CD4-positive, alpha-beta T cell (primary cell): Measurements from ENCODE around the gene CDHR5. TPM values are rescaled to one million over a fixed set of nuclear protein-coding genes. Genes with fewer than 3 reads are reported as not detected.

ENCODE experiments used
- ATAC-seq: fragments of 200-7000 bp; cut with Tn5 transposase; one replicate; pipeline ENCODE4 v1.10.0; 2022; ENCODE audit warnings: mild to moderate bottlenecking; ENCODE audit not compliant: poor library complexity
- CTCF ChIA-PET: fragments of 350-600 bp; sonication (Branson Sonifier 250); formaldehyde crosslinking; loops from one replicate; lab custom pipeline; 2021; ENCODE audit warnings: antibody characterized with exemption, inconsistent platforms; lab: Charles Lee
- POLR2A ChIA-PET: fragments of 350-600 bp; sonication (Branson Sonifier 250); formaldehyde crosslinking; loops from one replicate; lab custom pipeline; 2021; ENCODE audit warnings: antibody characterized with exemption, inconsistent platforms; lab: Charles Lee
- DNase-seq, 14 experiments: peaks; one replicate each; pipeline ENCODE4 v3.0.0-alpha.2; 2013 to 2020; ENCODE audit warnings: mixed read lengths in 2 of 14
- H3K27ac ChIP-seq, 2 donors: one replicate each; pipeline versions ENCODE4 v1.5.1 to v1.7.0; 2013; ENCODE audit warnings: low read length in 2 of 2, low read depth in 1 of 2, mild to moderate bottlenecking in 1 of 2
- H3K27me3 ChIP-seq, 2 experiments: 1 replicate in 1 of 2; 2 replicates in 1 of 2; pipeline versions ENCODE4 v1.6.1 to v1.7.0; 2013; ENCODE audit warnings: low read length in 2 of 2, control low read depth in 1 of 2, mild to moderate bottlenecking in 1 of 2, moderate library complexity in 1 of 2; ENCODE audit not compliant: insufficient read depth in 2 of 2, control insufficient read depth in 1 of 2
- H3K36me3 ChIP-seq: one replicate; pipeline ENCODE4 v1.6.1; 2013; ENCODE audit warnings: low read length, control low read depth; ENCODE audit not compliant: insufficient read depth
- H3K4me1 ChIP-seq: one replicate; pipeline ENCODE4 v1.6.1; 2013; ENCODE audit warnings: low read length, control low read depth; ENCODE audit not compliant: insufficient read depth
- H3K4me3 ChIP-seq: one replicate; pipeline ENCODE4 v1.5.1; 2013; ENCODE audit warnings: mild to moderate bottlenecking, low read length, moderate library complexity
- H3K9me3 ChIP-seq, 2 experiments: 1 replicate in 1 of 2; 2 replicates in 1 of 2; pipeline versions ENCODE4 v1.6.1 to v1.7.0; 2013; ENCODE audit warnings: low read length in 2 of 2, mild to moderate bottlenecking in 2 of 2, control low read depth in 1 of 2, moderate library complexity in 1 of 2; ENCODE audit not compliant: control insufficient read depth in 1 of 2, insufficient read depth in 1 of 2
- H3K27ac Mint-ChIP-seq: one replicate; pipeline ENCODE4 v1.8.0; 2020; ENCODE audit warnings: mixed read lengths
- H3K27me3 Mint-ChIP-seq: one replicate; pipeline ENCODE4 v1.8.0; 2021; ENCODE audit warnings: mixed read lengths
- H3K36me3 Mint-ChIP-seq: one replicate; pipeline ENCODE4 v1.8.0; 2021; ENCODE audit warnings: low read depth, mixed read lengths
- H3K4me1 Mint-ChIP-seq: one replicate; pipeline ENCODE4 v1.8.0; 2021; ENCODE audit warnings: low read depth, mixed read lengths
- H3K4me3 Mint-ChIP-seq: one replicate; pipeline ENCODE4 v1.8.0; 2020; ENCODE audit warnings: mild to moderate bottlenecking, mixed read lengths
- H3K9me3 Mint-ChIP-seq: one replicate; pipeline ENCODE4 v1.8.0; 2020; ENCODE audit warnings: mixed read lengths
- CTCF ChIP-seq: fragments of 200-600 bp; IDR thresholded peaks from one replicate; pipeline ENCODE4 v1.8.0; 2022; ENCODE audit warnings: antibody characterized with exemption, mild to moderate bottlenecking
- intact Hi-C, 2 experiments: fragments of 100-400 bp; cut with DNase I in 1 of 2; cut with micrococcal nuclease in 1 of 2; formaldehyde crosslinking; loops; one replicate each; pipeline versions ENCODE4 v1.15.1 to v1.9.0; 2023 to 2025; cut with DNase I, micrococcal nuclease
- total RNA-seq, 174 experiments: library from RNA in 2 of 174; stranded (reverse) in 2 of 174; gene quantifications; one replicate each; pipeline ENCODE4 v1.2.3 and lab custom pipeline; 2021 to 2026

CDHR5 gene
- total RNA-seq, 2 experiments from 2014 or later = not detected

- no peak overlapping the region for H3K4me3 Mint-ChIP-seq
- Histone ChIP-seq H3K4me3 (no peak overlapping the region), H3K27me3 (no peaks in the 10 kb centered on the region), H3K4me1 (no peaks in the 10 kb centered on the region), H3K9me3 (no peaks in the 10 kb centered on the region), H3K27ac (no peak overlapping the region), H3K36me3 (peaks cover 39% of the 10 kb centered on the region)
- H3K27me3 Mint-ChIP-seq = no peaks in the 10 kb centered on the region
- no peaks in the 10 kb centered on the region for H3K9me3 Mint-ChIP-seq
- H3K27ac Mint-ChIP-seq = no peak overlapping the region
- TF ChIP-seq CTCF = no peak
- ChIA-PET POLR2A (interaction anchor here (1.0 kb wide), 1 partner anchor 38 kb away, joined by 3 read pairs; the partner anchor contains the start of genes DEAF1 and TMEM80), CTCF (interaction anchor here (0.6 kb wide), 1 partner anchor 13 kb away, joined by 3 read pairs; no protein-coding TSS in a partner anchor)
- intact Hi-C loops = no loop called here
- peaks cover 20% of the 10 kb centered on the region for H3K36me3 Mint-ChIP-seq
- DNase-seq (no peak), ATAC-seq (no peak)
- H3K4me1 Mint-ChIP-seq = no peaks in the 10 kb centered on the region
Observed at GRCh38 chr11:657691-658126, 33.0 kb upstream of the CDHR5 start.

GRCh38 chr11:656866-657265 is 32.1 kb upstream of the CDHR5 start:
- no peak for ATAC-seq
- ChIA-PET POLR2A (interaction anchor here (1.0 kb wide), 1 partner anchor 38 kb away, joined by 3 read pairs; the partner anchor contains the start of genes DEAF1 and TMEM80), CTCF (interaction anchor here (1.1 kb wide), 1 partner anchor 44 kb away, joined by 3 read pairs; no protein-coding TSS in a partner anchor)
- Histone ChIP-seq H3K36me3 (peaks cover 39% of the 10 kb centered on the region), H3K27ac (no peak overlapping the region), H3K4me1 (no peaks in the 10 kb centered on the region), H3K27me3 (no peaks in the 10 kb centered on the region), H3K9me3 (no peaks in the 10 kb centered on the region), H3K4me3 (no peak overlapping the region)
- no peak for DNase-seq
- no peak for TF ChIP-seq CTCF
- no peak overlapping the region for H3K4me3 Mint-ChIP-seq
- intact Hi-C loops = no loop called here
- H3K27me3 Mint-ChIP-seq = no peaks in the 10 kb centered on the region
- no peaks in the 10 kb centered on the region for H3K4me1 Mint-ChIP-seq
- no peaks in the 10 kb centered on the region for H3K9me3 Mint-ChIP-seq
- H3K27ac Mint-ChIP-seq = no peak overlapping the region
- H3K36me3 Mint-ChIP-seq = peaks cover 22% of the 10 kb centered on the region

- Mint-ChIP-seq H3K27ac (no peak overlapping the region), H3K36me3 (peaks cover 27% of the 10 kb centered on the region), H3K4me1 (no peaks in the 10 kb centered on the region), H3K4me3 (no peak overlapping the region), H3K9me3 (no peaks in the 10 kb centered on the region), H3K27me3 (no peaks in the 10 kb centered on the region)
- Histone ChIP-seq H3K9me3 (no peaks in the 10 kb centered on the region), H3K27ac (no peak overlapping the region), H3K4me3 (no peak overlapping the region), H3K36me3 (peaks cover 39% of the 10 kb centered on the region), H3K27me3 (no peaks in the 10 kb centered on the region), H3K4me1 (no peaks in the 10 kb centered on the region)
- intact Hi-C loops = no loop called here
- ATAC-seq (no peak), DNase-seq (no peak)
- CTCF ChIA-PET = interaction anchor here (1.1 kb wide), 1 partner anchor 44 kb away, joined by 3 read pairs; no protein-coding TSS in a partner anchor
- TF ChIP-seq CTCF = no peak
- POLR2A ChIA-PET = no interaction called here
Observed at GRCh38 chr11:656426-656825, 31.7 kb upstream of the CDHR5 start.
